CD4-positive, alpha-beta T cell (primary cell): Measurements from ENCODE around the gene SPR. TPM values are rescaled to one million over a fixed set of nuclear protein-coding genes. Genes with fewer than 3 reads are reported as not detected.
A peak's percentile ranks its signal among the peaks of the same experiment; 100 is the strongest.

Experiments
- ATAC-seq: fragments of 200-7000 bp; cut with Tn5 transposase; one replicate; pipeline ENCODE4 v1.10.0; 2022; ENCODE audit warnings: mild to moderate bottlenecking; ENCODE audit not compliant: poor library complexity
- CTCF ChIA-PET: fragments of 350-600 bp; sonication (Branson Sonifier 250); formaldehyde crosslinking; loops from one replicate; lab custom pipeline; 2021; ENCODE audit warnings: antibody characterized with exemption, inconsistent platforms; lab: Charles Lee
- POLR2A ChIA-PET: fragments of 350-600 bp; sonication (Branson Sonifier 250); formaldehyde crosslinking; loops from one replicate; lab custom pipeline; 2021; ENCODE audit warnings: antibody characterized with exemption, inconsistent platforms; lab: Charles Lee
- DNase-seq, 14 experiments: peaks; one replicate each; pipeline ENCODE4 v3.0.0-alpha.2; 2013 to 2020; ENCODE audit warnings: mixed read lengths in 2 of 14
- H3K27ac ChIP-seq, 2 donors: one replicate each; pipeline versions ENCODE4 v1.5.1 to v1.7.0; 2013; ENCODE audit warnings: low read length in 2 of 2, low read depth in 1 of 2, mild to moderate bottlenecking in 1 of 2
- H3K27me3 ChIP-seq, 2 experiments: 1 replicate in 1 of 2; 2 replicates in 1 of 2; pipeline versions ENCODE4 v1.6.1 to v1.7.0; 2013; ENCODE audit warnings: low read length in 2 of 2, control low read depth in 1 of 2, mild to moderate bottlenecking in 1 of 2, moderate library complexity in 1 of 2; ENCODE audit not compliant: insufficient read depth in 2 of 2, control insufficient read depth in 1 of 2
- H3K36me3 ChIP-seq: one replicate; pipeline ENCODE4 v1.6.1; 2013; ENCODE audit warnings: low read length, control low read depth; ENCODE audit not compliant: insufficient read depth
- H3K4me1 ChIP-seq: one replicate; pipeline ENCODE4 v1.6.1; 2013; ENCODE audit warnings: low read length, control low read depth; ENCODE audit not compliant: insufficient read depth
- H3K4me3 ChIP-seq: one replicate; pipeline ENCODE4 v1.5.1; 2013; ENCODE audit warnings: mild to moderate bottlenecking, low read length, moderate library complexity
- H3K9me3 ChIP-seq, 2 experiments: 1 replicate in 1 of 2; 2 replicates in 1 of 2; pipeline versions ENCODE4 v1.6.1 to v1.7.0; 2013; ENCODE audit warnings: low read length in 2 of 2, mild to moderate bottlenecking in 2 of 2, control low read depth in 1 of 2, moderate library complexity in 1 of 2; ENCODE audit not compliant: control insufficient read depth in 1 of 2, insufficient read depth in 1 of 2
- H3K27ac Mint-ChIP-seq: one replicate; pipeline ENCODE4 v1.8.0; 2020; ENCODE audit warnings: mixed read lengths
- H3K27me3 Mint-ChIP-seq: one replicate; pipeline ENCODE4 v1.8.0; 2021; ENCODE audit warnings: mixed read lengths
- H3K36me3 Mint-ChIP-seq: one replicate; pipeline ENCODE4 v1.8.0; 2021; ENCODE audit warnings: low read depth, mixed read lengths
- H3K4me1 Mint-ChIP-seq: one replicate; pipeline ENCODE4 v1.8.0; 2021; ENCODE audit warnings: low read depth, mixed read lengths
- H3K4me3 Mint-ChIP-seq: one replicate; pipeline ENCODE4 v1.8.0; 2020; ENCODE audit warnings: mild to moderate bottlenecking, mixed read lengths
- H3K9me3 Mint-ChIP-seq: one replicate; pipeline ENCODE4 v1.8.0; 2020; ENCODE audit warnings: mixed read lengths
- intact Hi-C, 2 experiments: fragments of 100-400 bp; cut with DNase I in 1 of 2; cut with micrococcal nuclease in 1 of 2; formaldehyde crosslinking; loops; one replicate each; pipeline versions ENCODE4 v1.15.1 to v1.9.0; 2023 to 2025; cut with DNase I, micrococcal nuclease
- total RNA-seq, 174 experiments: library from RNA in 2 of 174; stranded (reverse) in 2 of 174; gene quantifications; one replicate each; pipeline ENCODE4 v1.2.3 and lab custom pipeline; 2021 to 2026
- TF ChIP-seq, protein P1 (sequence below): fragments of 200-600 bp; IDR thresholded peaks from one replicate; pipeline ENCODE4 v1.8.0; 2022; ENCODE audit warnings: antibody characterized with exemption, mild to moderate bottlenecking

The SPR gene
- total RNA-seq, 2 experiments from 2014 or later, result not detected

DNA sequence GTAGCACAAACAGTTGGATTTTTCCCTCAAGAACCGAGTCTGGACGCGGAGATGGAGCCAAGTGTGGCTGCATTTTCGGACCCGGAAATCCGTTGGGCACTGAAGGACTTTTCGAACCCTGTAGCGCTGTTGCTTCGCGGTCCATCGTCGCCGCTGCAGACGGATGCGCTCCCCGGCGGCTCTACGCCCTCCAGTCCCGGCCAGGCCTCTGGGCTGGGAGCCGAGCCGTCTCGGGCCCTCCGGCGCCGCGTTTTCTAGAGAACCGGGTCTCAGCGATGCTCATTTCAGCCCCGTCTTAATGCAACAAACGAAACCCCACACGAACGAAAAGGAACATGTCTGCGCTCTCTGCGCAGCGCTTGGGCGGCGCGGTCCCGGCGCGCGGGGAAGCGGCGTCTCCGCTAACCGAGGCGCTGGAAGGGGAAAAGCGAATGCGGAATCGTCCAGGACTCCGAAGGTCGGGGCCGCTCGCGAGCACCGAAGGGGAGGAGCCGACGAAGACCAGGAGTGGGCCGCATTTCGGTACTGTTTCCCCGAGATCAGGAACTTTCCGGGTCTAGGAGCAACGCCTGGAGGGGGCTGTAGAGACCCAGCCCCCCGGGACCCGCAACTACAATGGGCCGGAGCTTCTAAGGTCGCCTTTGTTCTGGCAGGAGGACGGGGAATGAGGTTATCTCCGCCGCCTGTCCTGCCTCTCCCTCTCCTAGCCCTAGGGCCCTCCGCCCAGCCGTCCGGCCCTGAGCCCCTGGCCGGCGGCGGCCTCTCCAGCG lies 33.3 kb downstream of the SPR start:
- TF ChIP-seq, protein P1, sequence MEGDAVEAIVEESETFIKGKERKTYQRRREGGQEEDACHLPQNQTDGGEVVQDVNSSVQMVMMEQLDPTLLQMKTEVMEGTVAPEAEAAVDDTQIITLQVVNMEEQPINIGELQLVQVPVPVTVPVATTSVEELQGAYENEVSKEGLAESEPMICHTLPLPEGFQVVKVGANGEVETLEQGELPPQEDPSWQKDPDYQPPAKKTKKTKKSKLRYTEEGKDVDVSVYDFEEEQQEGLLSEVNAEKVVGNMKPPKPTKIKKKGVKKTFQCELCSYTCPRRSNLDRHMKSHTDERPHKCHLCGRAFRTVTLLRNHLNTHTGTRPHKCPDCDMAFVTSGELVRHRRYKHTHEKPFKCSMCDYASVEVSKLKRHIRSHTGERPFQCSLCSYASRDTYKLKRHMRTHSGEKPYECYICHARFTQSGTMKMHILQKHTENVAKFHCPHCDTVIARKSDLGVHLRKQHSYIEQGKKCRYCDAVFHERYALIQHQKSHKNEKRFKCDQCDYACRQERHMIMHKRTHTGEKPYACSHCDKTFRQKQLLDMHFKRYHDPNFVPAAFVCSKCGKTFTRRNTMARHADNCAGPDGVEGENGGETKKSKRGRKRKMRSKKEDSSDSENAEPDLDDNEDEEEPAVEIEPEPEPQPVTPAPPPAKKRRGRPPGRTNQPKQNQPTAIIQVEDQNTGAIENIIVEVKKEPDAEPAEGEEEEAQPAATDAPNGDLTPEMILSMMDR, result no peak
- Histone ChIP-seq H3K4me1 (peaks cover 59% of the 10 kb centered on the region), H3K4me3 (peak overlapping the region; percentile 10), H3K27me3 (peaks cover 83 to 93% of the 10 kb centered on the region in 2 experiments), H3K9me3 (peaks cover 0 to 56% of the 10 kb centered on the region in 2 experiments), H3K36me3 (no peaks in the 10 kb centered on the region), H3K27ac (no peak overlapping the region)
- Mint-ChIP-seq H3K27me3 (peaks cover 69% of the 10 kb centered on the region), H3K4me1 (peaks cover 18% of the 10 kb centered on the region), H3K36me3 (no peaks in the 10 kb centered on the region), H3K9me3 (no peaks in the 10 kb centered on the region), H3K4me3 (peak overlapping the region; percentile 42), H3K27ac (no peak overlapping the region)
- intact Hi-C loops, result no loop called here
- ChIA-PET POLR2A (no interaction called here), CTCF (no interaction called here)
- DNase-seq, result peak in 3 of 14 experiments; percentile 5 to 44 (median 42)
- ATAC-seq, result peak; percentile 17

DNA sequence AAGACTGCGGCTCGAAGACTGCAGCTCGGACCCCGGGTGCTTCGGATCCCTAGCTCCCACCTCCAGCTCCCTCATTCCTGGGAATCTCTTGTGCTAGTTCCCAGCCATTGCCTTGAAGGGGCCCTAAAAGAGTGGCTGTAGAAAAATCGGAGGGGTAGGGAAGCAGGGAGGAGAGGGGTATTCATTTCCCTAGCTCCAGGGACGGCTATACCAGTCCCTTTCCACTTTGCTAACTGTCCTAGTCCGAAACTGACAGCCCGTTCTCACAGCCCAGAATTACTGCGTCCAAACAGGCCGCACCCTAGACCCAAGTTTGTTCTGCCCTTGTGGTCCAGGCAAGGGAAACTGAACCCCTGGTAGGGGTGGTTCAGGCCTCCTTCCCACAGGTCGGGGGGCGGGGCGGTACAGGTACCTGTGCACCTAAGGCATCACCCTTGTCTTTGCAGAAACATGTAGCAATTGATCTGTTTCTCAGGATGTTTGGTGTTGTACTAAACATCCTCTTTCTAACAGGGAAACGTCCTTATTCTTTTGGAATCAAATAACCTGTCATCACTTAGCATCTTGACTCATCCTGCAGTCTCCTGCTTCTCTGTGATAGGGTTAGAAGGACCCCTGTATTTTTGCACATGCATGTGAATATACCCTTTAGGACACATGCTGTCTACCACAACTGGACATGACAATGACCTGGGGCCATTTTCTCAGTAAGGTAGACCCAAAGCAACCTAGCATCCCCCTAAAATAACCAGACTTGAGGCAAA lies 34.1 kb downstream of the SPR start:
- intact Hi-C loops, result no loop called here
- CTCF ChIA-PET, result no interaction called here
- H3K27ac ChIP-seq, result no peak overlapping the region
- DNase-seq (no peak), ATAC-seq (no peak)
- no peak overlapping the region for H3K27ac Mint-ChIP-seq
- no peaks in the 10 kb centered on the region for H3K9me3 Mint-ChIP-seq
- peaks cover 52% of the 10 kb centered on the region for H3K4me1 ChIP-seq
- POLR2A ChIA-PET, result no interaction called here
- peaks cover 82 to 88% of the 10 kb centered on the region in 2 experiments for H3K27me3 ChIP-seq
- no peak overlapping the region for H3K4me3 ChIP-seq
- no peaks in the 10 kb centered on the region for H3K36me3 ChIP-seq
- H3K4me3 Mint-ChIP-seq, result no peak overlapping the region
- peaks cover 0 to 51% of the 10 kb centered on the region in 2 experiments for H3K9me3 ChIP-seq
- H3K27me3 Mint-ChIP-seq, result peaks cover 69% of the 10 kb centered on the region
- TF ChIP-seq, protein P1, result no peak
- H3K36me3 Mint-ChIP-seq, result no peaks in the 10 kb centered on the region
- peaks cover 16% of the 10 kb centered on the region for H3K4me1 Mint-ChIP-seq

DNA sequence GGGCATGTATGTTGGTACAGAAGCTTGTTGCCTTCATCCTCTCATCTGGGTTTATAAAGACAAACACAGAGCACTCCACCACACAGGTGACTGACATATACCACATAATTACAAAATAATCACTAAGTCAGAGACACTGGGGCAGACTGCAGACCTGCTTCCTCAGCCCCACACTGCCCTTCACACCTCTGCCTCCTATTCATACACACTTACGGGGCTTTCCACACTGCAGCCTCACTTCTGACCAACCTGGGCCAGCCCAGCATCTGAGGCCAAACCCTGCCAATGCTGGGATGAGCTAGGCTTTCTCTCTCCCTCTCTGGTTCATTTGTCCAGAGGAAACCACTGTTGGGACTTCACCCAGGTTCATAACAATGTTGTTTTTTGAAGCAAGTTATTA lies 34.6 kb downstream of the SPR start:
- no peak for ATAC-seq
- H3K4me1 ChIP-seq, result peaks cover 46% of the 10 kb centered on the region
- CTCF ChIA-PET, result no interaction called here
- H3K4me3 ChIP-seq, result no peak overlapping the region
- Mint-ChIP-seq H3K27ac (no peak overlapping the region), H3K27me3 (peaks cover 67% of the 10 kb centered on the region), H3K4me3 (no peak overlapping the region), H3K36me3 (no peaks in the 10 kb centered on the region), H3K4me1 (peaks cover 14% of the 10 kb centered on the region), H3K9me3 (no peaks in the 10 kb centered on the region)
- TF ChIP-seq, protein P1, result no peak
- DNase-seq, result no peak
- peaks cover 80 to 88% of the 10 kb centered on the region in 2 experiments for H3K27me3 ChIP-seq
- no peak overlapping the region for H3K27ac ChIP-seq
- peaks cover 0 to 45% of the 10 kb centered on the region in 2 experiments for H3K9me3 ChIP-seq
- POLR2A ChIA-PET, result no interaction called here
- intact Hi-C loops, result no loop called here
- no peaks in the 10 kb centered on the region for H3K36me3 ChIP-seq
